Stimulated activated CD4-positive, alpha-beta T cell treated with anti-CD3 and anti-CD28 coated beads, Interleukin-12 subunit alpha, Interleukin-12 subunit beta, amount 100 ng/mL, for 4 hours (primary cell): ENCODE results near the gene TCF19.

Source experiments
- DNase-seq: peaks from one replicate; pipeline ENCODE4 v3.0.0-alpha.2; 2020

Gene TCF19

DNA sequence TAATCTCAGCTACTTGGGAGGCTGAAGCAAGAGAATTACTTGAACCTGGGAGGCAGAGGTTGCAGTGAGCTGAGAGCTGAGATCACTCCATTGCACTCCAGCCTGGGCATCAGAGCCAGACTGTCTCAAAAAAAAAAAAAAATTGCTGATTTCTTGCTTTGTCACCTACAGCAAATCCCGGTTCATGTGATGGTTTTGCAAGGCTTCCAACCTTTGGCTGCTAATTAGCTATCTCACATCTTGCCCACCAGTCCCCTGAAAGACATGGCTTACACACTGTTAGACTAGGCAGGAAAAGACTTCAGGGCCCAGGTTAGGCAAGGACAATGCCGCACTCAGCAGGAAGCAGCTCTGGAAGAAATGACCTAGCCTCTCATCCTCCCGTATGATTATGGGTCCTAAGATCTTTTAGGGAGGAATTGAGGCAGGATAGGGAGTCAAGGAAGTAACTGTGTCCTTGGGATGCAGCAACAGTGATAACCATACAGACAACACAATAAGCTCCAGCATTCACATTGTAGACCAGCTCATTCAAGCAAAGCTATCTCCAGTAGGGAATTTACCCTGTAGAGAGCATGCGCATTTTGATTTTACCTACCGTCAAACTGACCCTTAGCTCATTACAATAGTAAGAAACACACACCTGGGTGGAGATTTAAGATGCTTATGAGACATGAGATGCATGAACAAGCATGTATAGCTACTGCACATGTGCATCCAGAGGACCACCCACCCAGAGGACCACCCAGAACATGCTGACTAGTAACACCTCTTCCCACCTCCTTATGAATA lies 52.5 kb downstream of the TCF19 start:
- DNase-seq: no peak
